ENCODE measurements around the gene ZNF277.

The ZNF277 gene

DNA sequence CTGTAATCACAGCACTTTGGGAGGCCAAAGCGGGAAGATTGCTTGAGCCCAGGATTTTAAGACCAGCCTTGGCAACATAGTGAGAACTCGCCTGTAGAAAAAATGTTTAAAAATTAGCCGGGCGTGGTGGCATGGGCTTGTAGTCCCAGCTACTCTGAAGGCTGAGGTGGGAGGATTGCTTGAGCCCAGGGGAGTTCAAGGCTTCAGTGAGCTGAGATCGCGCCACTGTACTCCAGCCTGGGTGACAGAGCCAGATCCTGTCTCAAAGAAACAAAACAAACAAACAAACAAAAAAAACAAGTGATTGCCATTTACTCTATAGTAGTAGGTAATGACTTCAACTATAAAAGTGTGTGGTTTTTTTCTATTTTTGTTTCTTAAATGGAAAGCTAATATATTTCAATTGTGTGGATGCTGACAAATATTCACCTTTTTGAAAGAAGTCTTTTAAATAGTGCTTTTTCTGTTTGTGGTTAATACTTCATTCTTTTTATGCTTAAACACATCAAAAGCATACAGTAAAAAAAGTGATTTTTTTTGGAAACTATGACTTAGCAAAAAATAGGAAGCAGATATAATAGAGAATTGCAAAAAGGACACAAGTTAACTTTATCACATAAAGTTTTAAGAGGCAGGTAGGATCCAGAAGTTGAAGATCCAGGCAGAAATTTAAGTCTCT is 48.4 kb downstream of the ZNF277 start:
- DNase-seq = no peak

GRCh38 chr7:112255388-112255720 is 48.9 kb downstream of the ZNF277 start:
- no peak for DNase-seq

DNA sequence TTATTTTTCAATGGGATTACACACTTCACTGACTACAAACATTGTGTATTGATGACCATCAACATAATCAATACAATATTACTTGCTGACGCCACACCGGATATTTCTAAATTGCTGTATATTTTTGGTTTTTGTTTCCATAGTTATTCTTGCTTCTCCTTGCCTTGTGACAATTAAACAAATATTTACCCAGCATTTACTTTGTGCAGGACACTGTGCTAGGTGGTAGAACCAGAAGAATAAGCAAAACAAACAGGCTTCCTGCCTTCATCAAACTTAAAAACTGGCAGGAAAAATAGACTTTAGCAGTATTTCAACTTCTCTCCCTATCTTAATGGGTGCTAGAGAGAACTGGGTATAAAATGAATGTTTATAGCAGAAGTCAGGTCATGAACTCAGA is 50.6 kb downstream of the ZNF277 start:
- no peak for DNase-seq

GRCh38 chr7:112260911-112261310 is 54.4 kb downstream of the ZNF277 start:
- DNase-seq = no peak

- DNase-seq = no peak
These were observed 55.5 kb downstream of the ZNF277 start for GRCh38 chr7:112262036-112262435.

GRCh38 chr7:112262855-112263487 is 56.5 kb downstream of the ZNF277 start:
- DNase-seq = no peak

DNA sequence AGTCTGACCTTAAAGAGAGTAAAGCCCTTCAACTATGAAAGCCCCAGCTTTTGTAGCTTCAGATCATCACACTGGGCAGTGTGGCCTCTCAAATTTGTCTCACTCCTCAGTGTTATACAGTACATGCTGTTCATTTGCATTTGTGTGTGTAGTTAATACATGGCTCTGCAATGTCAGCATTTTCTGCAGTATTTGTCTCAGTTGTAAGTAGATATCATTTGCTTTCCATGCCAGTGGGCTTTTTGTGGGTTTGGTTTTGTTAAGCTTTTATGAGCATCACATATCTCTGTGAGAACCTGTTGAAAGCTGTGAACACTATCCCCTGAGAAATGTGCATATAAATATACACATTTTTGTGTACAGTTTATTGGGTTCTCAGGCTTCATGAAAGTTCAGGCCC is 57.0 kb downstream of the ZNF277 start:
- DNase-seq = no peak

GRCh38 chr7:112266141-112266540 is 59.6 kb downstream of the ZNF277 start:
- no peak for DNase-seq

GRCh38 chr7:112266595-112267270 is 60.2 kb downstream of the ZNF277 start:
- no peak for DNase-seq

- no peak for DNase-seq
These were observed 61.6 kb downstream of the ZNF277 start for GRCh38 chr7:112267944-112268691.

DNA sequence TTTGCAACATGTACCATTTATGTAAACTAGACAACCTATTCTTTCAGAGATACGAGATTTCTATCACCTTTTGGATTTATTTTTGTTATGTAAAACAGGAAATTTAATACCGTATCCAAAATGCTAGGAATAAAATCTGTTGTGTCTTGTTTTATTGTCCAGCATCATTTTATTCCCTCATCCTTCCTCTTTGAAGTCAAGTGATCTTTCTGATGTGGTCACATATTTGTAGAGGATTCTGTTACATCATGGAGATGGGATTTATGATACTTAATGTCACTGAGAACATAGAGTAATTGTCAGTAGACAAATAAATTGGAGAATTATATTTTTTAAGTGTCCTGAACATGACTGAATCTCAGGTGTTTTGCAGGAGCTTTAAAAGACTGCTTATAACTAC is 64.7 kb downstream of the ZNF277 start:
- peak in 1 of 2 experiments; percentile 50 for DNase-seq

GRCh38 chr7:112272921-112273561 is 66.5 kb downstream of the ZNF277 start:
- DNase-seq = peak; percentile 24 to 42

- DNase-seq = no peak
These were observed 72.5 kb downstream of the ZNF277 start for GRCh38 chr7:112279042-112279441.

- DNase-seq = no peak
These were observed 73.8 kb downstream of the ZNF277 start for GRCh38 chr7:112280267-112280666.

GRCh38 chr7:112282476-112283188 is 76.1 kb downstream of the ZNF277 start:
- DNase-seq = no peak

- no peak for DNase-seq
These were observed 77.0 kb downstream of the ZNF277 start for GRCh38 chr7:112283382-112283910.

GRCh38 chr7:112286250-112287086 is 80.0 kb downstream of the ZNF277 start:
- no peak for DNase-seq

GRCh38 chr7:112288301-112288700 is 81.8 kb downstream of the ZNF277 start:
- no peak for DNase-seq

- no peak for DNase-seq
These were observed 83.6 kb downstream of the ZNF277 start for GRCh38 chr7:112290065-112290464.

DNA sequence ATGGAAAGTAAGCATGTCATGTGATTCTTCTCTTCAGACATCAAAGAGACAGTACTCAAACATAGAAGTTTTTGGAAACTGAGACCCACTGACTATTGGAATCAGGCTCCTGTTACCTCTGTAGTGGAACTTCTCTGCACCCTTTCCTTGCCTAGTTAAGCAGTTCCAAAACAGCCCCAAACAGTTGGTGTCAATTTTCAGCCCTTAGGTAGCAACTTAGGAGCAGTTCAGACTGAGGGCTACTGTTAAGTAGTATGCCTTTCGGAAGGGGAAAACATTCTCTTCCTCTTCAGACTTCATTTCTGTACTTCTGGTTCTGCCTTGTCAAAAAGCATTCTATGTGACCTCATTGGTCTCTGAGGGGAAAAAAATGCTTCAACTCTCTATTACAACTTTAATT is 85.7 kb downstream of the ZNF277 start:
- no peak for DNase-seq

DNA sequence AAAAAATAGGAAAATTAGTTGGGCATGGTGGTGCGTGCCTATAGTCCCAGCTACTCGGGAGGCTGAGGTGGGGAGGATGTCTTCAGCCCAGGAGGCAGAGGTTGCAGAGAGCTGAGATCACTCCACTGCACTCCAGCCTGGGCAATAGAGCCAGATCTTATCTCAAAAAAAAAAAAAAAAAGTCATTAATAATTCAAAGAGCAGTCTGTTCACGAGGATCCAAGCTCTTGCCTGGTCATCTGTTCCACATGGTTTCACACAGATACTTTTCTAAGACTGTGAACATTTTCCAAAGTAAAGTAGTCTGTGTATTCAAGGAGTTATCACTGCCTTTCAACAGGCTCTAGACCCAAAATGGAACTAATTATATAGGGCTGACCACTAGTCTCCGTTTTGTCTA is 86.9 kb downstream of the ZNF277 start:
- DNase-seq = no peak

Measured in NCI-H187 (cell line).